ENCODE data around the gene C22orf39. TPM values are rescaled to one million over a fixed set of nuclear protein-coding genes. Genes with fewer than 3 reads are reported as not detected.

C22orf39 gene
- total and polyA plus RNA-seq, 9 donors = 25.7 to 58.9 (median 33.5) TPM

DNA sequence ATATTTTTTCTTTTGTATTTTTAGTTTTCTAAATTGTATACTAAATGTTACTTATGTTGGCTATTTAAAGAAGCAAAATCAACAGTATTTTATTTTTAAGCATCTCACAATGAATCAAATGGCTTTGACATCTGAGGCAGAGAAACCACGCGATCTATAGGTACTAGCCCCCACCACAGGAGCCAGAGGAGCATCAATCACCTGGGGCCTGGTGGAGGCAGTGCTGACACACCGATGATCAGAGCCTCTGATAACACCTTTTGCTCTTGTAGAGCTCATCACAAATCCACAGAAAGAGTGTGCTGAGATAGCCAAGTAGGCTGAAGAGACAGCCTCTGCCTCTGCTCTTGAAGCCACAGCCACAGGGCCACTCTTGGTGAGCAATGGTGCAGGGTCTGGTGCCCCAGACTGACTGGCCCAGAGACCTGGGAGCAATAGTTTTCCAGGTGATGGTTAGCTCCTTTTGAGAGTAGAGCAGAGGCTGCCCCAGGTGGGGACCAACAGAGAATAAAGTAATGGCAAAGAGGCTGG, 41.2 kb downstream of the C22orf39 start:
- intact Hi-C loops (cut with DNase I) = no loop called here
- no peak overlapping the region for H3K27ac ChIP-seq
- TF ChIP-seq POLR2A (IDR thresholded peaks at IDR 0.05) = no peak
- no peak for TF ChIP-seq EP300 (IDR thresholded peaks at IDR 0.05)
- TF ChIP-seq, protein P1, sequence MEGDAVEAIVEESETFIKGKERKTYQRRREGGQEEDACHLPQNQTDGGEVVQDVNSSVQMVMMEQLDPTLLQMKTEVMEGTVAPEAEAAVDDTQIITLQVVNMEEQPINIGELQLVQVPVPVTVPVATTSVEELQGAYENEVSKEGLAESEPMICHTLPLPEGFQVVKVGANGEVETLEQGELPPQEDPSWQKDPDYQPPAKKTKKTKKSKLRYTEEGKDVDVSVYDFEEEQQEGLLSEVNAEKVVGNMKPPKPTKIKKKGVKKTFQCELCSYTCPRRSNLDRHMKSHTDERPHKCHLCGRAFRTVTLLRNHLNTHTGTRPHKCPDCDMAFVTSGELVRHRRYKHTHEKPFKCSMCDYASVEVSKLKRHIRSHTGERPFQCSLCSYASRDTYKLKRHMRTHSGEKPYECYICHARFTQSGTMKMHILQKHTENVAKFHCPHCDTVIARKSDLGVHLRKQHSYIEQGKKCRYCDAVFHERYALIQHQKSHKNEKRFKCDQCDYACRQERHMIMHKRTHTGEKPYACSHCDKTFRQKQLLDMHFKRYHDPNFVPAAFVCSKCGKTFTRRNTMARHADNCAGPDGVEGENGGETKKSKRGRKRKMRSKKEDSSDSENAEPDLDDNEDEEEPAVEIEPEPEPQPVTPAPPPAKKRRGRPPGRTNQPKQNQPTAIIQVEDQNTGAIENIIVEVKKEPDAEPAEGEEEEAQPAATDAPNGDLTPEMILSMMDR (IDR thresholded peaks at IDR 0.05) = no peak
- H3K9me3 ChIP-seq = no peaks in the 10 kb centered on the region
- H3K36me3 ChIP-seq = no peaks in the 10 kb centered on the region
- no peaks in the 10 kb centered on the region for H3K4me1 ChIP-seq (ENCODE audit: insufficient read depth)
- no peaks in the 10 kb centered on the region for H3K27me3 ChIP-seq
- no peak overlapping the region for H3K4me3 ChIP-seq
- DNase-seq = no peak
- 80 to 83% (median 83%) methylated on average over 3 of the region's 3 CpGs for WGBS, 3 donors

DNA sequence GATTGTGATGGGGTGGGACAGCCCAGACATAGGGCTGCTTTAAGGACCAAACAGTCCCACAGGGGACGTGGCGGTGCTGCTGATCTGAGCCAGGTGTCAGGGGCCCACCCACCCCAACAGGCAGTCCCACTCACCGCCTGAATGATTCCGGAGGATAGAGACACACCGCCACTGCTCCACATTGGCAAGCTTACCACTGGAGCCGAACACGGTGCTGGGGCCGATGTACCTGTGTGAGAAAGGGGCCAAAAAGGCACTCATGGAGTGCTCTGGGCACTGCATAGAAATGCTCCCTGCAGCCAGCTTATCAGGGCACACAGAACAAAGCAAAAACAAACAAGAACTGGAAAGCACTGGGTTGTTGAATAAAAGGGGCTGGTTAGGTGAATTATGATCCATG, 41.9 kb downstream of the C22orf39 start:
- Histone ChIP-seq H3K4me1 (ENCODE audit: insufficient read depth) (no peaks in the 10 kb centered on the region), H3K36me3 (no peaks in the 10 kb centered on the region), H3K9me3 (no peaks in the 10 kb centered on the region), H3K27me3 (no peaks in the 10 kb centered on the region), H3K27ac (no peak overlapping the region), H3K4me3 (no peak overlapping the region)
- DNase-seq = no peak
- intact Hi-C loops (cut with DNase I) = no loop called here
- 91 to 97% (median 96%) methylated on average over 8 of the region's 8 CpGs for WGBS, 3 donors
- TF ChIP-seq POLR2A (IDR thresholded peaks at IDR 0.05) (no peak), EP300 (IDR thresholded peaks at IDR 0.05) (no peak)
- TF ChIP-seq, protein P1 (IDR thresholded peaks at IDR 0.05) = no peak

DNA sequence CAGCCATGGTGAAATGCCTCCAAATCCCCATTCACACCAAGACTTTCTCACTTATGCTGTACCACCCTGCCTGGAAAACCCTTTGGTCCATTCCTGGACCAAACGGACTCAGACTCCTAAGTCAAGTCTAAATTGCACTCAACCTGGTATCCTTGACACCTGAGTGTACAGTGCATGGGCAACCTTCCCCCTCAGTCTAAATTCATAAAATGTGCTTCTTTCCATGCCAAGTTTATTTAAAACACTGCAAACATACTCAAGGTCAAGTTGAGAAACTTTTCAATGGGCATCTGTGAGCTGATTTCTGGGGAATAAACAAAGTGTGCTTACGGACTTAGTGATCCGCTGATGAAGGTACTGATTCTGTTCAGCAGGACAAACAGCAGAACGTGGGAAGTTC, 42.4 kb downstream of the C22orf39 start:
- Histone ChIP-seq H3K4me3 (no peak overlapping the region), H3K9me3 (no peaks in the 10 kb centered on the region), H3K4me1 (ENCODE audit: insufficient read depth) (no peaks in the 10 kb centered on the region), H3K27me3 (no peaks in the 10 kb centered on the region), H3K27ac (no peak overlapping the region), H3K36me3 (no peaks in the 10 kb centered on the region)
- DNase-seq = no peak
- 33 to 69% (median 37%) methylated on average over 4 of the region's 4 CpGs for WGBS, 3 donors
- TF ChIP-seq, protein P1 (IDR thresholded peaks at IDR 0.05) = no peak
- no peak for TF ChIP-seq EP300 (IDR thresholded peaks at IDR 0.05)
- TF ChIP-seq POLR2A (IDR thresholded peaks at IDR 0.05) = no peak
- intact Hi-C loops (cut with DNase I) = no loop called here

DNA sequence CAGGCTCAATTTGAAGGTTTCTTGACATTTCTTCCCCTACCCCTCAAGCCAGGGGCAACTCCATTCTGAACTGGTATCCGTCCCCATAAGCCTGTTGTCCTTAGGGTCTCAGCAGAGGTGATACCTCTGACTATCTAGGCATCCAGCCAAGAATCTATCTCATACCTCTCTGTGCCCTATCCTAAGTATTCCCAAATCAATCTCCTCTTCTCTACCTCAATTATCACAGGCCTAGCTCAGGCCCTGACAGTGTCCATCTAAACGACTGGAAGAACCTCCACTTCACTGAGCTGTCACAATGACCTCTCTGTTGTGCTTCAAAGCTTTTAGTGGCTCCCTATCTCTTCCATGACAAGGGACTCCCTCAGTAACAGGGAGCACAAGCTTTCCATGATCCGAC, 42.8 kb downstream of the C22orf39 start:
- TF ChIP-seq POLR2A (IDR thresholded peaks at IDR 0.05) (no peak), EP300 (IDR thresholded peaks at IDR 0.05) (no peak)
- TF ChIP-seq, protein P1 (IDR thresholded peaks at IDR 0.05) = no peak
- Histone ChIP-seq H3K27me3 (no peaks in the 10 kb centered on the region), H3K4me1 (ENCODE audit: insufficient read depth) (no peaks in the 10 kb centered on the region), H3K27ac (no peak overlapping the region), H3K36me3 (no peaks in the 10 kb centered on the region), H3K4me3 (no peak overlapping the region), H3K9me3 (no peaks in the 10 kb centered on the region)
- WGBS, 3 donors = 92 to 94% (median 92%) methylated on average over 3 of the region's 3 CpGs
- intact Hi-C loops (cut with DNase I) = no loop called here
- no peak for DNase-seq

Measured in ovary (tissue), 9 donors.